Epithelial cell of umbilical artery (primary cell): ENCODE measurements around the gene CLDN8. TPM values are rescaled to one million over a fixed set of nuclear protein-coding genes. Genes with fewer than 3 reads are reported as not detected.

Experiments used
- total RNA-seq: library from RNA; depleted of rRNA; stranded (reverse); fragments of >200 nt; gene quantifications from 2 replicates; pipeline ENCODE4 v1.2.3, GENCODE V29; 2014

CLDN8 gene
- total RNA-seq, result not detected in 2 replicates

GRCh38 chr21:30216041-30216723 is at the start of gene CLDN8:
Gene CLDN8, minus strand, starts transcription at chr21:30216097. Its CDS starts 172 bp downstream, at chr21:30215925.

GRCh38 chr21:30166705-30167104 is 49.2 kb downstream of the CLDN8 start, which contains the start of gene CLDN17:
Gene CLDN17, minus strand, starts transcription at chr21:30166805. Its CDS starts 188 bp downstream, at chr21:30166617.

Other genes with a start within 250 kb of the CLDN8 start
- not detected in 2 replicates for gene CLDN17, start 49.3 kb downstream of the CLDN8 start, total RNA-seq
- not detected in 2 replicates for gene KRTAP24-1, start 66.9 kb upstream of the CLDN8 start, total RNA-seq
- gene KRTAP25-1, start 73.4 kb upstream of the CLDN8 start, total RNA-seq, result not detected in 2 replicates
- gene KRTAP26-1, start 104.2 kb upstream of the CLDN8 start, total RNA-seq, result not detected in 2 replicates
- gene KRTAP27-1, start 121.6 kb upstream of the CLDN8 start, total RNA-seq, result not detected in 2 replicates
- not detected in 2 replicates for gene KRTAP23-1, start 132.5 kb upstream of the CLDN8 start, total RNA-seq
- gene KRTAP13-2, start 156.2 kb upstream of the CLDN8 start, total RNA-seq, result not detected in 2 replicates
- not detected in 2 replicates for gene KRTAP13-1, start 179.9 kb upstream of the CLDN8 start, total RNA-seq
- not detected in 2 replicates for gene KRTAP13-3, start 209.8 kb upstream of the CLDN8 start, total RNA-seq
- gene KRTAP13-4, start 214.1 kb upstream of the CLDN8 start, total RNA-seq, result not detected in 2 replicates
- gene KRTAP15-1, start 224.2 kb upstream of the CLDN8 start, total RNA-seq, result not detected in 2 replicates